Daoy (cell line): ENCODE measurements around the gene EMCN. TPM values are rescaled to one million over a fixed set of nuclear protein-coding genes. Genes with fewer than 3 reads are reported as not detected.
"Not testable (repeated sequence)": the region's sequence is repeated elsewhere in the genome, so short reads cannot be mapped to it uniquely, and the experiment has no call there.

Experiments used
- DNase-seq: peaks from one replicate; pipeline ENCODE4 v3.0.0-alpha.2; 2015; ENCODE audit warnings: low read depth
- total RNA-seq: library from RNA; depleted of rRNA; stranded (reverse); fragments of >200 nt; shearing (Covaris generic); gene quantifications from 2 replicates; pipeline ENCODE4 v1.2.3, GENCODE V29; 2014

EMCN gene
- total RNA-seq, 1 experiment from 2014 or later: not detected

GRCh38 chr4:100492129-100492528, 25.7 kb downstream of the EMCN start:
- DNase-seq: no peak

- DNase-seq: no peak
These were observed 28.5 kb downstream of the EMCN start for GRCh38 chr4:100489305-100489704.

GRCh38 chr4:100486496-100486895, 31.3 kb downstream of the EMCN start:
- DNase-seq: no peak

GRCh38 chr4:100483796-100484195, 34.0 kb downstream of the EMCN start:
- DNase-seq: no peak

- no peak for DNase-seq
These were observed 37.9 kb downstream of the EMCN start for GRCh38 chr4:100479971-100480370.

- DNase-seq: no peak
These were observed 48.3 kb downstream of the EMCN start for GRCh38 chr4:100469555-100469954.

GRCh38 chr4:100466501-100466900, 51.3 kb downstream of the EMCN start:
- no peak for DNase-seq

- DNase-seq: no peak
These were observed 55.8 kb downstream of the EMCN start for GRCh38 chr4:100461807-100462605.

- no peak for DNase-seq
These were observed 67.4 kb downstream of the EMCN start for GRCh38 chr4:100450449-100450848.

GRCh38 chr4:100431416-100431815, 86.4 kb downstream of the EMCN start:
- no peak for DNase-seq

GRCh38 chr4:100430451-100430850, 87.4 kb downstream of the EMCN start:
- DNase-seq: no peak

- DNase-seq: no peak
These were observed 88.2 kb downstream of the EMCN start for GRCh38 chr4:100429616-100430015.

- no peak for DNase-seq
These were observed 89.8 kb downstream of the EMCN start for GRCh38 chr4:100428051-100428450.

- DNase-seq: no peak
These were observed 93.4 kb downstream of the EMCN start for GRCh38 chr4:100424376-100424775.

- no peak for DNase-seq
These were observed 94.9 kb downstream of the EMCN start for GRCh38 chr4:100422894-100423293.

GRCh38 chr4:100421361-100421978, 96.4 kb downstream of the EMCN start:
- no peak for DNase-seq

- DNase-seq: no peak
These were observed 97.3 kb downstream of the EMCN start for GRCh38 chr4:100420571-100420970.

GRCh38 chr4:100417565-100417964, 100.3 kb downstream of the EMCN start:
- no peak for DNase-seq

- no peak for DNase-seq
These were observed 103.6 kb downstream of the EMCN start for GRCh38 chr4:100414016-100414790.

GRCh38 chr4:100391863-100392262, 126.0 kb downstream of the EMCN start:
- no peak for DNase-seq

- no peak for DNase-seq
These were observed 126.7 kb downstream of the EMCN start for GRCh38 chr4:100391086-100391485.

GRCh38 chr4:100386270-100386669, 131.6 kb downstream of the EMCN start:
- DNase-seq: no peak

- DNase-seq: not testable (repeated sequence)
These were observed 137.4 kb downstream of the EMCN start for GRCh38 chr4:100380401-100380800.
